Stomach (tissue), 4 donors: ENCODE results near the gene DFFA.

Experiments used
- EP300 ChIP-seq: sonication (generic); formaldehyde crosslinking; IDR thresholded peaks from one replicate; pipeline ENCODE4 v1.6.1; 2017; ENCODE audit warnings: antibody characterized with exemption
- POLR2A ChIP-seq, 4 donors: fragments of 450-650 bp; IDR thresholded peaks; one replicate each; pipeline ENCODE4 v1.6.1; 2016; ENCODE audit warnings: antibody characterized with exemption in 4 of 4, control low read depth in 2 of 4, mild to moderate bottlenecking in 1 of 4, moderate library complexity in 1 of 4
- POLR2AphosphoS5 ChIP-seq, 3 donors: sonication (generic); formaldehyde crosslinking; IDR thresholded peaks; one replicate each; pipeline ENCODE4 v1.6.1; 2016; ENCODE audit warnings: antibody characterized with exemption in 3 of 3
- TF ChIP-seq, protein P1 (sequence below), 7 experiments: fragments of 450-650 bp in 4 of 7; fragments of 200-600 bp in 3 of 7; sonication (generic) in 3 of 7; IDR thresholded peaks; one replicate each; pipeline ENCODE4 v1.5.1; 2016 to 2019; ENCODE audit warnings: antibody characterized with exemption in 7 of 7, control low read depth in 2 of 7, mild to moderate bottlenecking in 1 of 7

DNA sequence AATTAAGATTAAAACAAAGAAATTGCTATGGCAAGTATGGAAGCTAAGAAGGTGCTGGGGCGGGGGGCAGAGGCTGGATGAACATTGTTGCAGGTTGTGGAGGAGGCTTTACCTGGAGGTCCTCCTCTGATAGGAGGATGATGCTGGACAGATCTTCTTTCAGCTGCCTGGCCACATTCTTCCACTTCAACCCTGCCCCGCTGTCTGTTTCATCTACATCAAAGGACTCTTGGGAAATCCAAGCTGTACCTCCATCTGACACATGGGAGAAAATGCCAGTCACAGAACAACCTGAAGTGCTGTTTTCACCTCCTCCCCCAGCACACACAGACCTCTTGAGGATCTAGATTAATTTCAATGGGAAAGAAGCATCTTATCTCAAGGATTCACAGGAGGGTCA is 5.3 kb downstream of the DFFA start:
- TF ChIP-seq POLR2AphosphoS5 (IDR thresholded peaks at IDR 0.05) (no peak), EP300 (no peak), POLR2A (IDR thresholded peaks at IDR 0.05) (no peak)
- TF ChIP-seq, protein P1, sequence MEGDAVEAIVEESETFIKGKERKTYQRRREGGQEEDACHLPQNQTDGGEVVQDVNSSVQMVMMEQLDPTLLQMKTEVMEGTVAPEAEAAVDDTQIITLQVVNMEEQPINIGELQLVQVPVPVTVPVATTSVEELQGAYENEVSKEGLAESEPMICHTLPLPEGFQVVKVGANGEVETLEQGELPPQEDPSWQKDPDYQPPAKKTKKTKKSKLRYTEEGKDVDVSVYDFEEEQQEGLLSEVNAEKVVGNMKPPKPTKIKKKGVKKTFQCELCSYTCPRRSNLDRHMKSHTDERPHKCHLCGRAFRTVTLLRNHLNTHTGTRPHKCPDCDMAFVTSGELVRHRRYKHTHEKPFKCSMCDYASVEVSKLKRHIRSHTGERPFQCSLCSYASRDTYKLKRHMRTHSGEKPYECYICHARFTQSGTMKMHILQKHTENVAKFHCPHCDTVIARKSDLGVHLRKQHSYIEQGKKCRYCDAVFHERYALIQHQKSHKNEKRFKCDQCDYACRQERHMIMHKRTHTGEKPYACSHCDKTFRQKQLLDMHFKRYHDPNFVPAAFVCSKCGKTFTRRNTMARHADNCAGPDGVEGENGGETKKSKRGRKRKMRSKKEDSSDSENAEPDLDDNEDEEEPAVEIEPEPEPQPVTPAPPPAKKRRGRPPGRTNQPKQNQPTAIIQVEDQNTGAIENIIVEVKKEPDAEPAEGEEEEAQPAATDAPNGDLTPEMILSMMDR (IDR thresholded peaks at IDR 0.05), result no peak
